ENCODE results near the gene SLC12A7.

SLC12A7 gene

GRCh38 chr5:1133510-1134201 lies 21.8 kb upstream of the SLC12A7 start:
- Histone ChIP-seq H3K4me2 (ENCODE audit: low read depth, low read length, poor library complexity, severe bottlenecking) (no peak overlapping the region), H4K20me1 (ENCODE audit: insufficient read depth, low read length, poor library complexity, severe bottlenecking) (no peaks in the 10 kb centered on the region), H3K4me3 (ENCODE audit: low read length, poor library complexity, severe bottlenecking) (no peak overlapping the region), H3K27me3 (ENCODE audit: insufficient read depth, low read length, poor library complexity, severe bottlenecking) (no peaks in the 10 kb centered on the region), H3K9me3 (ENCODE audit: insufficient read depth, low read depth, low read length) (no peaks in the 10 kb centered on the region), H3K79me2 (ENCODE audit: insufficient read depth, low read length) (no peaks in the 10 kb centered on the region), H3K9ac (ENCODE audit: low read depth, low read length, poor library complexity, severe bottlenecking) (no peak overlapping the region), H2AFZ (ENCODE audit: low read length) (no peak overlapping the region), H3K4me1 (ENCODE audit: insufficient read depth, low read length, poor library complexity, severe bottlenecking) (no peaks in the 10 kb centered on the region), H3K36me3 (ENCODE audit: insufficient read depth, low read length) (no peaks in the 10 kb centered on the region), H3K9me2 (replicated peaks; ENCODE audit: low read depth, low read length) (no peaks in the 10 kb centered on the region), H3F3A (ENCODE audit: low read depth) (no peaks in the 10 kb centered on the region)
- TF ChIP-seq CTCF (conservative IDR thresholded peaks at IDR 0.05; ENCODE audit: low read length) (no peak), EZH2phosphoT487 (IDR thresholded peaks at IDR 0.05; ENCODE audit: borderline replicate concordance) (no peak)

- no peaks in the 10 kb centered on the region for H3K36me3 ChIP-seq (ENCODE audit: insufficient read depth, low read length)
- no peak overlapping the region for H3K4me3 ChIP-seq (ENCODE audit: low read length, poor library complexity, severe bottlenecking)
- TF ChIP-seq EZH2phosphoT487 (IDR thresholded peaks at IDR 0.05; ENCODE audit: borderline replicate concordance): no peak
- no peak for TF ChIP-seq CTCF (conservative IDR thresholded peaks at IDR 0.05; ENCODE audit: low read length)
- H3K4me1 ChIP-seq (ENCODE audit: insufficient read depth, low read length, poor library complexity, severe bottlenecking): peaks cover 4% of the 10 kb centered on the region
- H3F3A ChIP-seq (ENCODE audit: low read depth): no peaks in the 10 kb centered on the region
- H3K9ac ChIP-seq (ENCODE audit: low read depth, low read length, poor library complexity, severe bottlenecking): no peak overlapping the region
- H3K9me3 ChIP-seq (ENCODE audit: insufficient read depth, low read depth, low read length): no peaks in the 10 kb centered on the region
- no peaks in the 10 kb centered on the region for H4K20me1 ChIP-seq (ENCODE audit: insufficient read depth, low read length, poor library complexity, severe bottlenecking)
- H2AFZ ChIP-seq (ENCODE audit: low read length): no peak overlapping the region
- no peaks in the 10 kb centered on the region for H3K79me2 ChIP-seq (ENCODE audit: insufficient read depth, low read length)
- H3K27me3 ChIP-seq (ENCODE audit: insufficient read depth, low read length, poor library complexity, severe bottlenecking): no peaks in the 10 kb centered on the region
- H3K4me2 ChIP-seq (ENCODE audit: low read depth, low read length, poor library complexity, severe bottlenecking): no peak overlapping the region
- no peaks in the 10 kb centered on the region for H3K9me2 ChIP-seq (replicated peaks; ENCODE audit: low read depth, low read length)
Measured at GRCh38 chr5:1133108-1133507, 21.2 kb upstream of the SLC12A7 start.

GRCh38 chr5:1132570-1132969 lies 20.7 kb upstream of the SLC12A7 start:
- Histone ChIP-seq H2AFZ (ENCODE audit: low read length) (no peak overlapping the region), H3K36me3 (ENCODE audit: insufficient read depth, low read length) (no peaks in the 10 kb centered on the region), H3K9me2 (replicated peaks; ENCODE audit: low read depth, low read length) (no peaks in the 10 kb centered on the region), H3K4me2 (ENCODE audit: low read depth, low read length, poor library complexity, severe bottlenecking) (no peak overlapping the region), H3K27me3 (ENCODE audit: insufficient read depth, low read length, poor library complexity, severe bottlenecking) (no peaks in the 10 kb centered on the region), H3K4me3 (ENCODE audit: low read length, poor library complexity, severe bottlenecking) (no peak overlapping the region), H3F3A (ENCODE audit: low read depth) (no peaks in the 10 kb centered on the region), H3K79me2 (ENCODE audit: insufficient read depth, low read length) (no peaks in the 10 kb centered on the region), H3K9ac (ENCODE audit: low read depth, low read length, poor library complexity, severe bottlenecking) (no peak overlapping the region), H3K9me3 (ENCODE audit: insufficient read depth, low read depth, low read length) (no peaks in the 10 kb centered on the region), H4K20me1 (ENCODE audit: insufficient read depth, low read length, poor library complexity, severe bottlenecking) (no peaks in the 10 kb centered on the region), H3K4me1 (ENCODE audit: insufficient read depth, low read length, poor library complexity, severe bottlenecking) (peaks cover 5% of the 10 kb centered on the region)
- no peak for TF ChIP-seq CTCF (conservative IDR thresholded peaks at IDR 0.05; ENCODE audit: low read length)
- no peak for TF ChIP-seq EZH2phosphoT487 (IDR thresholded peaks at IDR 0.05; ENCODE audit: borderline replicate concordance)

All from Loucy (cell line).